Neural crest cell (in vitro differentiated cells): ENCODE data around the gene CLINT1. TPM values are rescaled to one million over a fixed set of nuclear protein-coding genes. Genes with fewer than 3 reads are reported as not detected.

Experiments
- DNase-seq: peaks from one replicate; pipeline ENCODE4 v3.0.0; 2021; ENCODE audit warnings: low read depth, mixed read lengths, low spot score
- H3K27ac Mint-ChIP-seq: one replicate; pipeline ENCODE4 v1.8.0; 2021; ENCODE audit warnings: mild to moderate bottlenecking, mixed read lengths; ENCODE audit not compliant: unreplicated experiment
- H3K27me3 Mint-ChIP-seq: 2 replicates; pipeline ENCODE4 v1.8.0; 2021; ENCODE audit warnings: low read depth, mild to moderate bottlenecking, mixed read lengths
- H3K36me3 Mint-ChIP-seq: 2 replicates; pipeline ENCODE4 v1.8.0; 2021; ENCODE audit warnings: low read depth, mild to moderate bottlenecking, mixed read lengths
- H3K4me1 Mint-ChIP-seq: 2 replicates; pipeline ENCODE4 v1.8.0; 2021; ENCODE audit warnings: mixed read lengths
- H3K4me3 Mint-ChIP-seq: one replicate; pipeline ENCODE4 v1.8.0; 2021; ENCODE audit warnings: mild to moderate bottlenecking, mixed read lengths
- H3K9me3 Mint-ChIP-seq: 2 replicates; pipeline ENCODE4 v1.8.0; 2021; ENCODE audit warnings: mixed read lengths
- total RNA-seq: library from RNA; stranded (reverse); gene quantifications from 2 replicates; pipeline ENCODE4 v1.2.1, GENCODE V29; 2021
- TF ChIP-seq, protein P1 (sequence below): fragments of 200-600 bp; sonication (generic); conservative IDR thresholded peaks from 2 replicates; pipeline ENCODE4 v1.5.0; 2021; ENCODE audit warnings: antibody characterized with exemption, mild to moderate bottlenecking

Gene CLINT1
- total RNA-seq, 1 donor from 2014 or later, result 53.8 TPM

DNA sequence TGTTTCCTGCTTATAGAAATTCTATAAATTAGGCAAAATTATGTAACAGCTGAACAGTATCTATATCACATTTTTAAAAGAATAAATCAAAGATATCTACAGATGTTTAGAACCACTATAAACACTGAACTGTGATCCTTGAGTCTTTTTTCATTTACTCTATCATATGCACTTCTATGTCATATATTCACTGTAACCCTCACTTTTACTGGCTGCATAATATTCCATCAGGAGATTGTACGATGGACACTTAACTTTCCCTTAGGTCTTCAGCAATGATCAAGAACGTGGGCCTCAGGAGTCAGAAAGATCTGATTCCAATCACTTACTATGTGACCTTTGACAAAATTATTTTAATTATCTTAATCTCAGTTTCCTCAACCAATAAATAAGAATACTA is 41.0 kb downstream of the CLINT1 start:
- peaks cover 6% of the 10 kb centered on the region for H3K36me3 Mint-ChIP-seq
- H3K4me3 Mint-ChIP-seq, result no peak overlapping the region
- H3K4me1 Mint-ChIP-seq, result peaks cover 29% of the 10 kb centered on the region
- no peaks in the 10 kb centered on the region for H3K27me3 Mint-ChIP-seq
- no peak overlapping the region for H3K27ac Mint-ChIP-seq
- no peak for DNase-seq
- H3K9me3 Mint-ChIP-seq, result no peaks in the 10 kb centered on the region
- TF ChIP-seq, protein P1, sequence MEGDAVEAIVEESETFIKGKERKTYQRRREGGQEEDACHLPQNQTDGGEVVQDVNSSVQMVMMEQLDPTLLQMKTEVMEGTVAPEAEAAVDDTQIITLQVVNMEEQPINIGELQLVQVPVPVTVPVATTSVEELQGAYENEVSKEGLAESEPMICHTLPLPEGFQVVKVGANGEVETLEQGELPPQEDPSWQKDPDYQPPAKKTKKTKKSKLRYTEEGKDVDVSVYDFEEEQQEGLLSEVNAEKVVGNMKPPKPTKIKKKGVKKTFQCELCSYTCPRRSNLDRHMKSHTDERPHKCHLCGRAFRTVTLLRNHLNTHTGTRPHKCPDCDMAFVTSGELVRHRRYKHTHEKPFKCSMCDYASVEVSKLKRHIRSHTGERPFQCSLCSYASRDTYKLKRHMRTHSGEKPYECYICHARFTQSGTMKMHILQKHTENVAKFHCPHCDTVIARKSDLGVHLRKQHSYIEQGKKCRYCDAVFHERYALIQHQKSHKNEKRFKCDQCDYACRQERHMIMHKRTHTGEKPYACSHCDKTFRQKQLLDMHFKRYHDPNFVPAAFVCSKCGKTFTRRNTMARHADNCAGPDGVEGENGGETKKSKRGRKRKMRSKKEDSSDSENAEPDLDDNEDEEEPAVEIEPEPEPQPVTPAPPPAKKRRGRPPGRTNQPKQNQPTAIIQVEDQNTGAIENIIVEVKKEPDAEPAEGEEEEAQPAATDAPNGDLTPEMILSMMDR, result no peak

DNA sequence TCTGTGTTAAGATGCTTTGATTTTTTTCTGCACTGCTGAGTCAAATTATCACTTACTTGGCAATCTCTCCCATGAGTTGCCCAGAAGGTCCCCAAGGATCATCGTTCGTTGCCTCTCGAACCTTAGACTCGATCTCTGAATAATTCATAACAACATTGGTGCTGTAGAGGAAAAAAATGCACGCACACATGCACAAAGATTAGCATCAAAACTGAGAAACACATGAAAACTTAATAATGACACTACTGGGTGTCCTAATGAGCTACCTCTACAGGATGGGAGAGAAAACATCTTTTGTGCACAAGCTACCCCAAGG is 41.6 kb downstream of the CLINT1 start:
- H3K36me3 Mint-ChIP-seq, result peaks cover 5% of the 10 kb centered on the region
- no peaks in the 10 kb centered on the region for H3K9me3 Mint-ChIP-seq
- no peaks in the 10 kb centered on the region for H3K27me3 Mint-ChIP-seq
- DNase-seq, result no peak
- peaks cover 27% of the 10 kb centered on the region for H3K4me1 Mint-ChIP-seq
- H3K4me3 Mint-ChIP-seq, result no peak overlapping the region
- TF ChIP-seq, protein P1, result no peak
- H3K27ac Mint-ChIP-seq, result no peak overlapping the region

DNA sequence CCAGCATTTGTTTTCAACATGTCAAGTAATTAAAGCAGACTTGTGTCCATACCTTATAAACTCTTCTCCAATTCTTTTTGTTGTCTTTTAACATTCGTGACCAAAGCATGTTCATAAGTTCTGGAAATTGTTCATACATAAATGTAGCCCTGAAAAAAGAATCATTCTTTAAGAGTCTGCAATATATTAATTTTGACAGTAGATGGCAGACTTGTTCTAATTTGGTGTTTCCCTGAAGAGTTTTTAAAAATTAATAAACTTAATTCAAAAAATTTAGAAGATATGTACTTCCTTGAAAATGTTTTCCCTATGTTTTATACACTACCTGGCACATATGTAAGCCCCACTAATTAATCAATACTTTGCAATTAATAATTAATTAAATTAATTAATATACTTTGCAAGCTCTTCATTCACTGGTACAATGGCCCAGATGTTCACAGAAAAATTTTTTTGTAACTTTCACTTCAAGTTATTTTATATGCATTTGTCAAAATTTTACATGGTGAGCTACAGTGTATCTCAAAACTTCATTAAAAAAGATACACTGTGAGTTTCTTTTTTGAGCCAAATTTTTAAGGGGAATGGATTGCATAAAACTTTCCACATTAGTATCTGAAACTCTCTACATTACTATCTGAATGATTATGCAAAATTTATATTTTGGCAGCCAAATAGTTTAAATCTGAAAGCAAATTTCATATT is 42.1 kb downstream of the CLINT1 start:
- Mint-ChIP-seq H3K4me1 (peaks cover 25% of the 10 kb centered on the region), H3K9me3 (no peaks in the 10 kb centered on the region), H3K27me3 (no peaks in the 10 kb centered on the region), H3K4me3 (no peak overlapping the region), H3K36me3 (peaks cover 4% of the 10 kb centered on the region), H3K27ac (no peak overlapping the region)
- TF ChIP-seq, protein P1, result peak; percentile 80
- DNase-seq, result no peak

DNA sequence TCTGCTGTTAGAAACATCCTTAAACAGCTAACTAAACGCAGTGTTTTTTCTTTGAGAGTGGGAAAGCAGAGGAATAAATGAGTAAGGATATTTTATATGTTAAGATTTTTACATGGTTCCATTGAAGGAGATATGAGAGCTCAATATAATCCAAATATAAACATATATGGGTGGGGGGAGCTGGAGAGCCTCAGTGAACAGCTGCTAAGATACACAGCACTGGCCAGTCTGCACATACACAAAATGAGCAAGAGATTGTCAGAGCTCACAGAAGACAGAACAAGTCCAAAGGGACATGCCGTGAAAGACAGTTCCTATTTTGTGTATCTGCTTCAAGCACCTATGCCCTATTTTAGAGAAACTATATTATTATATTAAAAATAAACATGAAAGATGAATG is 46.9 kb downstream of the CLINT1 start:
- Mint-ChIP-seq H3K4me3 (no peak overlapping the region), H3K27me3 (no peaks in the 10 kb centered on the region), H3K36me3 (peaks cover 5% of the 10 kb centered on the region), H3K27ac (no peak overlapping the region), H3K9me3 (no peaks in the 10 kb centered on the region), H3K4me1 (no peaks in the 10 kb centered on the region)
- TF ChIP-seq, protein P1, result no peak
- no peak for DNase-seq

DNA sequence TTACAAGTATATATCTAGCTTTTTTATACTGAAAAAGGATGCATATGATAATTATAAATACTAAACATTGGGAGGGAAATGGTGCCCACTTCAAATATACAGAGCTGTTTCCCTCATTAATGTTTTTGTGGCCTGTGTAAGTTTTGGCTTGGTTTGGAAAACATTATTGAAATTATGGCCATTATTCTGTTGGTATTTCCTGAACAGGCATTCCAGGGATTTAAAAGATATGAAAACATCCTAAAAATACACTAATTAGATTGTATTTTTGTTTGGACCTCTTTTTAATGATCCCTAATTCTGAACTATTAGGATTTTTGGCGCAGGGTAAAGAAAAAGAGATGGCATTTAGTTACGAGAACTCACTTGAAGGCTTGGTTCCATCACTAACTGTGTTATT is 50.9 kb downstream of the CLINT1 start:
- Mint-ChIP-seq H3K27ac (no peak overlapping the region), H3K4me1 (no peaks in the 10 kb centered on the region), H3K27me3 (no peaks in the 10 kb centered on the region), H3K4me3 (no peak overlapping the region), H3K9me3 (no peaks in the 10 kb centered on the region), H3K36me3 (peaks cover 5% of the 10 kb centered on the region)
- no peak for DNase-seq
- TF ChIP-seq, protein P1, result no peak
